Esophagus squamous epithelium (tissue), 5 donors: ENCODE data around the gene PCK1. TPM values are rescaled to one million over a fixed set of nuclear protein-coding genes. Genes with fewer than 3 reads are reported as not detected.

Source experiments
- DNase-seq: peaks from one replicate; lab custom pipeline; 2025; lab: John Stamatoyannopoulos, UW
- H3K27ac ChIP-seq, 4 donors: fragments of 200-600 bp; sonication (generic); one replicate each; pipeline ENCODE4 v1.5.1; 2016 to 2019; ENCODE audit warnings: mild to moderate bottlenecking in 1 of 4
- H3K27me3 ChIP-seq, 4 donors: fragments of 200-600 bp; sonication (generic); 1 replicate in 3 of 4; 2 replicates in 1 of 4; pipeline versions ENCODE4 v1.5.1 to v1.6.0; 2017 to 2021; ENCODE audit warnings: antibody characterized with exemption in 1 of 4
- H3K36me3 ChIP-seq, 3 donors: fragments of 200-600 bp; sonication (generic); one replicate each; pipeline ENCODE4 v1.5.1; 2016 to 2019
- H3K4me1 ChIP-seq, 3 donors: fragments of 200-600 bp; sonication (generic); one replicate each; pipeline ENCODE4 v1.5.1; 2017 to 2019
- H3K4me3 ChIP-seq, 4 donors: fragments of 200-600 bp; sonication (generic); 1 replicate in 3 of 4; 2 replicates in 1 of 4; pipeline ENCODE4 v1.5.1; 2016 to 2019; ENCODE audit warnings: mild to moderate bottlenecking in 2 of 4, moderate library complexity in 1 of 4
- H3K9me3 ChIP-seq, 3 donors: fragments of 200-600 bp; sonication (generic); one replicate each; pipeline ENCODE4 v1.5.1; 2016 to 2019
- POLR2A ChIP-seq, 4 donors: fragments of 450-650 bp; IDR thresholded peaks; one replicate each; pipeline ENCODE4 v1.6.1; 2017; ENCODE audit warnings: antibody characterized with exemption in 4 of 4, mild to moderate bottlenecking in 4 of 4, moderate library complexity in 3 of 4
- WGBS, 2 donors: methylation state at CpG; one replicate each; pipeline ENCODE4 v1.1.5; 2018; 5-methylcytosine and 5-hydroxymethylcytosine counted together
- intact Hi-C: fragments of 100-400 bp; cut with DNase I; formaldehyde crosslinking; loops from one replicate; pipeline ENCODE4 v1.15.0; 2022
- total RNA-seq, 4 donors: library from RNA; depleted of rRNA; stranded (reverse); fragments of >200 nt; gene quantifications; one replicate each; pipeline ENCODE4 v1.1.0, GENCODE V29; 2016
- TF ChIP-seq, protein P1 (sequence below), 6 experiments: fragments of 450-650 bp in 4 of 6; fragments of 200-600 bp in 2 of 6; sonication (generic) in 2 of 6; IDR thresholded peaks; one replicate each; pipeline ENCODE4 v1.5.1; 2016 to 2019; ENCODE audit warnings: antibody characterized with exemption in 6 of 6, mild to moderate bottlenecking in 4 of 6, moderate library complexity in 4 of 6
- donor health status: DM: yes; HTN: yes; CAD: no.

The PCK1 gene
- total RNA-seq, 4 donors from 2014 or later: 0.38 to 1.4 (median 0.65) TPM

GRCh38 chr20:57615445-57615811, 54.5 kb downstream of the PCK1 start:
- Histone ChIP-seq H3K27me3 (peaks cover 0 to 21% (median 0%) of the 10 kb centered on the region in 4 donors), H3K36me3 (peaks cover 0 to 3% (median 0%) of the 10 kb centered on the region in 3 donors), H3K4me3 (no peak overlapping the region), H3K27ac (no peak overlapping the region), H3K9me3 (no peaks in the 10 kb centered on the region), H3K4me1 (peaks cover 6 to 26% (median 16%) of the 10 kb centered on the region in 3 donors)
- intact Hi-C loops: no loop called here
- WGBS, 2 donors: 95% methylated on average over 6 of the region's 8 CpGs; no CpG with 5 or more reads in 1 of the 2 donors
- TF ChIP-seq, protein P1, sequence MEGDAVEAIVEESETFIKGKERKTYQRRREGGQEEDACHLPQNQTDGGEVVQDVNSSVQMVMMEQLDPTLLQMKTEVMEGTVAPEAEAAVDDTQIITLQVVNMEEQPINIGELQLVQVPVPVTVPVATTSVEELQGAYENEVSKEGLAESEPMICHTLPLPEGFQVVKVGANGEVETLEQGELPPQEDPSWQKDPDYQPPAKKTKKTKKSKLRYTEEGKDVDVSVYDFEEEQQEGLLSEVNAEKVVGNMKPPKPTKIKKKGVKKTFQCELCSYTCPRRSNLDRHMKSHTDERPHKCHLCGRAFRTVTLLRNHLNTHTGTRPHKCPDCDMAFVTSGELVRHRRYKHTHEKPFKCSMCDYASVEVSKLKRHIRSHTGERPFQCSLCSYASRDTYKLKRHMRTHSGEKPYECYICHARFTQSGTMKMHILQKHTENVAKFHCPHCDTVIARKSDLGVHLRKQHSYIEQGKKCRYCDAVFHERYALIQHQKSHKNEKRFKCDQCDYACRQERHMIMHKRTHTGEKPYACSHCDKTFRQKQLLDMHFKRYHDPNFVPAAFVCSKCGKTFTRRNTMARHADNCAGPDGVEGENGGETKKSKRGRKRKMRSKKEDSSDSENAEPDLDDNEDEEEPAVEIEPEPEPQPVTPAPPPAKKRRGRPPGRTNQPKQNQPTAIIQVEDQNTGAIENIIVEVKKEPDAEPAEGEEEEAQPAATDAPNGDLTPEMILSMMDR (IDR thresholded peaks at IDR 0.05): no peak
- TF ChIP-seq POLR2A (IDR thresholded peaks at IDR 0.05): no peak
- no peak for DNase-seq

GRCh38 chr20:57616143-57616951, 55.4 kb downstream of the PCK1 start:
- Histone ChIP-seq H3K4me1 (peaks cover 8 to 35% (median 22%) of the 10 kb centered on the region in 3 donors), H3K4me3 (no peak overlapping the region), H3K27ac (no peak overlapping the region), H3K27me3 (peaks cover 0 to 15% (median 0%) of the 10 kb centered on the region in 4 donors), H3K9me3 (no peaks in the 10 kb centered on the region), H3K36me3 (peaks cover 0 to 3% (median 0%) of the 10 kb centered on the region in 3 donors)
- no peak for DNase-seq
- 77 to 87% methylated on average over 8 to 9 of the region's 20 CpGs for WGBS, 2 donors
- intact Hi-C loops: no loop called here
- TF ChIP-seq, protein P1 (IDR thresholded peaks at IDR 0.05): no peak
- no peak for TF ChIP-seq POLR2A (IDR thresholded peaks at IDR 0.05)

- Histone ChIP-seq H3K9me3 (no peaks in the 10 kb centered on the region), H3K27ac (no peak overlapping the region), H3K4me3 (no peak overlapping the region), H3K4me1 (peaks cover 8 to 44% (median 30%) of the 10 kb centered on the region in 3 donors), H3K27me3 (peaks cover 0 to 15% (median 0%) of the 10 kb centered on the region in 4 donors), H3K36me3 (peaks cover 0 to 3% (median 0%) of the 10 kb centered on the region in 3 donors)
- WGBS, 2 donors: 80 to 91% methylated on average over 5 of the region's 6 CpGs
- TF ChIP-seq, protein P1 (IDR thresholded peaks at IDR 0.05): no peak
- TF ChIP-seq POLR2A (IDR thresholded peaks at IDR 0.05): no peak
- intact Hi-C loops: no loop called here
- DNase-seq: no peak
These were observed 56.3 kb downstream of the PCK1 start for GRCh38 chr20:57617079-57617795.

Other genes with a start within 250 kb of the PCK1 start
- not detected for gene SPO11, start 231.3 kb upstream of the PCK1 start, total RNA-seq
- gene RAE1, start 209.9 kb upstream of the PCK1 start, total RNA-seq: 10 to 100 TPM; 24.4 to 42.7 (median 28.3) TPM
- 10 to 100 TPM in 3 of 4 donors, 1 to 10 TPM in 1; 9.1 to 21.0 (median 13.3) TPM for gene RBM38, start 169.7 kb upstream of the PCK1 start, total RNA-seq
- under 1 TPM in 1 of 4 donors, not detected in 3; 0.19 TPM for gene CTCFL, start 36.0 kb upstream of the PCK1 start, total RNA-seq
- 1 to 10 TPM in 1 of 4 donors, under 1 TPM in 3; 0.08 to 1.7 (median 0.23) TPM for gene ZBP1, start 59.3 kb downstream of the PCK1 start, total RNA-seq
- 1 to 10 TPM in 3 of 4 donors, under 1 TPM in 1; 0.95 to 4.6 (median 2.6) TPM for gene PMEPA1, start 148.9 kb downstream of the PCK1 start, total RNA-seq